Astrocyte (in vitro differentiated cells and primary cell): Measurements from ENCODE around the gene TMF1. TPM values are rescaled to one million over a fixed set of nuclear protein-coding genes. Genes with fewer than 3 reads are reported as not detected.
A peak's percentile ranks its signal among the peaks of the same experiment; 100 is the strongest.

Source experiments
- DNase-seq: peaks from one replicate; pipeline ENCODE4 v3.0.0-alpha.2; 2010; ENCODE audit warnings: low read depth
- FAIRE-seq: peaks from 2 replicates; lab custom pipeline; 2011; peaks lifted over from hg19 to GRCh38; lab: Jason Lieb, UNC
- H2AFZ ChIP-seq: 2 replicates; pipeline ENCODE4 v1.6.0; 2012; ENCODE audit warnings: low read depth, low read length, inconsistent platforms
- H3K27ac ChIP-seq: 2 replicates; pipeline ENCODE4 v1.5.1; 2011; ENCODE audit warnings: low read depth, low read length, inconsistent platforms
- H3K27me3 ChIP-seq: 2 replicates; pipeline ENCODE4 v1.6.0; 2011; ENCODE audit warnings: low read length, inconsistent platforms; ENCODE audit not compliant: insufficient read depth
- H3K36me3 ChIP-seq: 2 replicates; pipeline ENCODE4 v1.5.1; 2011; ENCODE audit warnings: low read length, inconsistent platforms; ENCODE audit not compliant: insufficient read depth
- H3K4me1 ChIP-seq: 2 replicates; pipeline ENCODE4 v1.5.1; 2011; ENCODE audit warnings: low read length, inconsistent platforms; ENCODE audit not compliant: insufficient read depth
- H3K4me2 ChIP-seq: 2 replicates; pipeline ENCODE4 v1.6.0; 2012; ENCODE audit warnings: low read length, inconsistent platforms
- H3K4me3 ChIP-seq: 2 replicates; pipeline ENCODE4 v1.5.1; 2011; ENCODE audit warnings: low read depth, mild to moderate bottlenecking, low read length, inconsistent platforms; ENCODE audit not compliant: insufficient read depth
- H3K79me2 ChIP-seq: 2 replicates; pipeline ENCODE4 v1.6.0; 2012; ENCODE audit warnings: mild to moderate bottlenecking, low read length, inconsistent platforms; ENCODE audit not compliant: insufficient read depth
- H3K9ac ChIP-seq: 2 replicates; pipeline ENCODE4 v1.6.0; 2012; ENCODE audit warnings: mild to moderate bottlenecking, low read length, inconsistent platforms
- H3K9me3 ChIP-seq: 2 replicates; pipeline ENCODE4 v1.5.1; 2012; ENCODE audit warnings: low read depth, mild to moderate bottlenecking, low read length, inconsistent platforms; ENCODE audit not compliant: insufficient read depth
- H4K20me1 ChIP-seq: 2 replicates; pipeline ENCODE4 v1.6.0; 2012; ENCODE audit warnings: low read length, inconsistent platforms; ENCODE audit not compliant: insufficient read depth
- H3K27ac Mint-ChIP-seq: one replicate; pipeline ENCODE4 v1.8.0; 2021; ENCODE audit warnings: mild to moderate bottlenecking, mixed read lengths; ENCODE audit not compliant: unreplicated experiment
- H3K27me3 Mint-ChIP-seq: one replicate; pipeline ENCODE4 v1.8.0; 2021; ENCODE audit warnings: low read depth, mixed read lengths; ENCODE audit not compliant: unreplicated experiment
- H3K36me3 Mint-ChIP-seq: one replicate; pipeline ENCODE4 v1.8.0; 2021; ENCODE audit warnings: low read depth, mixed read lengths; ENCODE audit not compliant: unreplicated experiment
- H3K4me1 Mint-ChIP-seq: one replicate; pipeline ENCODE4 v1.8.0; 2021; ENCODE audit warnings: low read depth, mixed read lengths; ENCODE audit not compliant: unreplicated experiment
- H3K4me3 Mint-ChIP-seq: one replicate; pipeline ENCODE4 v1.8.0; 2021; ENCODE audit warnings: mild to moderate bottlenecking, moderate library complexity, mixed read lengths; ENCODE audit not compliant: unreplicated experiment
- H3K9me3 Mint-ChIP-seq: one replicate; pipeline ENCODE4 v1.8.0; 2021; ENCODE audit warnings: mild to moderate bottlenecking, mixed read lengths; ENCODE audit not compliant: unreplicated experiment
- CTCF ChIP-seq: IDR thresholded peaks from 2 replicates; pipeline ENCODE4 v1.5.1; 2011; ENCODE audit warnings: low read depth, mild to moderate bottlenecking, inconsistent platforms, low read length, moderate library complexity; ENCODE audit not compliant: insufficient read depth
- EZH2 ChIP-seq: IDR thresholded peaks from 2 replicates; pipeline ENCODE4 v1.6.1; 2012; ENCODE audit warnings: mild to moderate bottlenecking, low read length, inconsistent platforms; ENCODE audit not compliant: insufficient read depth
- total RNA-seq: library from RNA; stranded (reverse); gene quantifications from 2 replicates; pipeline ENCODE4 v1.2.1, GENCODE V29; 2021

Gene TMF1
- total RNA-seq, 1 donor from 2014 or later: 46.8 TPM

GRCh38 chr3:68984011-68984530, 68.1 kb downstream of the TMF1 start:
- Histone ChIP-seq H3K27me3 (no peaks in the 10 kb centered on the region), H3K9me3 (no peaks in the 10 kb centered on the region), H2AFZ (no peak overlapping the region), H3K27ac (no peak overlapping the region), H3K9ac (no peak overlapping the region), H3K4me2 (no peak overlapping the region), H3K4me3 (no peak overlapping the region), H3K36me3 (peaks cover 60% of the 10 kb centered on the region), H3K79me2 (no peaks in the 10 kb centered on the region), H4K20me1 (no peaks in the 10 kb centered on the region), H3K4me1 (no peaks in the 10 kb centered on the region)
- Mint-ChIP-seq H3K4me1 (no peaks in the 10 kb centered on the region), H3K9me3 (no peaks in the 10 kb centered on the region), H3K4me3 (no peak overlapping the region), H3K36me3 (peaks cover 22% of the 10 kb centered on the region), H3K27ac (no peak overlapping the region), H3K27me3 (no peaks in the 10 kb centered on the region)
- no peak for FAIRE-seq
- no peak for DNase-seq
- TF ChIP-seq CTCF: no peak
- no peak for TF ChIP-seq EZH2

- Histone ChIP-seq H3K79me2 (no peaks in the 10 kb centered on the region), H3K4me3 (no peak overlapping the region), H3K36me3 (peaks cover 50% of the 10 kb centered on the region), H3K27ac (no peak overlapping the region), H2AFZ (no peak overlapping the region), H3K4me1 (no peaks in the 10 kb centered on the region), H3K27me3 (no peaks in the 10 kb centered on the region), H4K20me1 (no peaks in the 10 kb centered on the region), H3K9ac (no peak overlapping the region), H3K9me3 (no peaks in the 10 kb centered on the region), H3K4me2 (no peak overlapping the region)
- Mint-ChIP-seq H3K27ac (peak overlapping the region; percentile 30), H3K27me3 (no peaks in the 10 kb centered on the region), H3K9me3 (no peaks in the 10 kb centered on the region), H3K4me1 (no peaks in the 10 kb centered on the region), H3K36me3 (peaks cover 8% of the 10 kb centered on the region), H3K4me3 (no peak overlapping the region)
- no peak for DNase-seq
- FAIRE-seq: no peak
- TF ChIP-seq EZH2 (no peak), CTCF (no peak)
Measured at GRCh38 chr3:68977486-68978167, 74.5 kb downstream of the TMF1 start.

- Histone ChIP-seq H3K27ac (no peak overlapping the region), H3K79me2 (no peaks in the 10 kb centered on the region), H3K27me3 (no peaks in the 10 kb centered on the region), H4K20me1 (no peaks in the 10 kb centered on the region), H3K4me3 (no peak overlapping the region), H3K9ac (no peak overlapping the region), H3K4me2 (no peak overlapping the region), H3K4me1 (no peaks in the 10 kb centered on the region), H3K36me3 (peaks cover 30% of the 10 kb centered on the region), H3K9me3 (no peaks in the 10 kb centered on the region), H2AFZ (no peak overlapping the region)
- no peaks in the 10 kb centered on the region for H3K9me3 Mint-ChIP-seq
- TF ChIP-seq CTCF (no peak), EZH2 (no peak)
- H3K4me3 Mint-ChIP-seq: no peak overlapping the region
- H3K36me3 Mint-ChIP-seq: peaks cover 5% of the 10 kb centered on the region
- H3K4me1 Mint-ChIP-seq: no peaks in the 10 kb centered on the region
- no peak overlapping the region for H3K27ac Mint-ChIP-seq
- peaks cover 7% of the 10 kb centered on the region for H3K27me3 Mint-ChIP-seq
- FAIRE-seq (no peak), DNase-seq (no peak)
Measured at GRCh38 chr3:68974711-68975110, 77.4 kb downstream of the TMF1 start.
